CD4-positive, alpha-beta T cell (primary cell): ENCODE measurements around the gene CAMTA1. TPM values are rescaled to one million over a fixed set of nuclear protein-coding genes. Genes with fewer than 3 reads are reported as not detected.

Experiments used
- ATAC-seq: fragments of 200-7000 bp; cut with Tn5 transposase; one replicate; pipeline ENCODE4 v1.10.0; 2022; ENCODE audit warnings: mild to moderate bottlenecking; ENCODE audit not compliant: poor library complexity
- CTCF ChIA-PET: fragments of 350-600 bp; sonication (Branson Sonifier 250); formaldehyde crosslinking; loops from one replicate; lab custom pipeline; 2021; ENCODE audit warnings: antibody characterized with exemption, inconsistent platforms; lab: Charles Lee
- POLR2A ChIA-PET: fragments of 350-600 bp; sonication (Branson Sonifier 250); formaldehyde crosslinking; loops from one replicate; lab custom pipeline; 2021; ENCODE audit warnings: antibody characterized with exemption, inconsistent platforms; lab: Charles Lee
- DNase-seq, 14 experiments: peaks; one replicate each; pipeline ENCODE4 v3.0.0-alpha.2; 2013 to 2020; ENCODE audit warnings: mixed read lengths in 2 of 14
- H3K27ac ChIP-seq, 2 donors: one replicate each; pipeline versions ENCODE4 v1.5.1 to v1.7.0; 2013; ENCODE audit warnings: low read length in 2 of 2, low read depth in 1 of 2, mild to moderate bottlenecking in 1 of 2
- H3K27me3 ChIP-seq, 2 experiments: 1 replicate in 1 of 2; 2 replicates in 1 of 2; pipeline versions ENCODE4 v1.6.1 to v1.7.0; 2013; ENCODE audit warnings: low read length in 2 of 2, control low read depth in 1 of 2, mild to moderate bottlenecking in 1 of 2, moderate library complexity in 1 of 2; ENCODE audit not compliant: insufficient read depth in 2 of 2, control insufficient read depth in 1 of 2
- H3K36me3 ChIP-seq: one replicate; pipeline ENCODE4 v1.6.1; 2013; ENCODE audit warnings: low read length, control low read depth; ENCODE audit not compliant: insufficient read depth
- H3K4me1 ChIP-seq: one replicate; pipeline ENCODE4 v1.6.1; 2013; ENCODE audit warnings: low read length, control low read depth; ENCODE audit not compliant: insufficient read depth
- H3K4me3 ChIP-seq: one replicate; pipeline ENCODE4 v1.5.1; 2013; ENCODE audit warnings: mild to moderate bottlenecking, low read length, moderate library complexity
- H3K9me3 ChIP-seq, 2 experiments: 1 replicate in 1 of 2; 2 replicates in 1 of 2; pipeline versions ENCODE4 v1.6.1 to v1.7.0; 2013; ENCODE audit warnings: low read length in 2 of 2, mild to moderate bottlenecking in 2 of 2, control low read depth in 1 of 2, moderate library complexity in 1 of 2; ENCODE audit not compliant: control insufficient read depth in 1 of 2, insufficient read depth in 1 of 2
- H3K27ac Mint-ChIP-seq: one replicate; pipeline ENCODE4 v1.8.0; 2020; ENCODE audit warnings: mixed read lengths
- H3K27me3 Mint-ChIP-seq: one replicate; pipeline ENCODE4 v1.8.0; 2021; ENCODE audit warnings: mixed read lengths
- H3K36me3 Mint-ChIP-seq: one replicate; pipeline ENCODE4 v1.8.0; 2021; ENCODE audit warnings: low read depth, mixed read lengths
- H3K4me1 Mint-ChIP-seq: one replicate; pipeline ENCODE4 v1.8.0; 2021; ENCODE audit warnings: low read depth, mixed read lengths
- H3K4me3 Mint-ChIP-seq: one replicate; pipeline ENCODE4 v1.8.0; 2020; ENCODE audit warnings: mild to moderate bottlenecking, mixed read lengths
- H3K9me3 Mint-ChIP-seq: one replicate; pipeline ENCODE4 v1.8.0; 2020; ENCODE audit warnings: mixed read lengths
- CTCF ChIP-seq: fragments of 200-600 bp; IDR thresholded peaks from one replicate; pipeline ENCODE4 v1.8.0; 2022; ENCODE audit warnings: antibody characterized with exemption, mild to moderate bottlenecking
- intact Hi-C, 2 experiments: fragments of 100-400 bp; cut with DNase I in 1 of 2; cut with micrococcal nuclease in 1 of 2; formaldehyde crosslinking; loops; one replicate each; pipeline versions ENCODE4 v1.15.1 to v1.9.0; 2023 to 2025; cut with DNase I, micrococcal nuclease
- total RNA-seq, 174 experiments: library from RNA in 2 of 174; stranded (reverse) in 2 of 174; gene quantifications; one replicate each; pipeline ENCODE4 v1.2.3 and lab custom pipeline; 2021 to 2026

Gene CAMTA1
- total RNA-seq, 2 experiments from 2014 or later: 38.6 to 39.3 TPM

GRCh38 chr1:7299329-7299799 is 514.1 kb downstream of the CAMTA1 start:
- POLR2A ChIA-PET: no interaction called here
- CTCF ChIA-PET: no interaction called here
- Mint-ChIP-seq H3K27ac (no peak overlapping the region), H3K9me3 (no peaks in the 10 kb centered on the region), H3K4me1 (no peaks in the 10 kb centered on the region), H3K4me3 (no peak overlapping the region), H3K36me3 (no peaks in the 10 kb centered on the region), H3K27me3 (peaks cover 16% of the 10 kb centered on the region)
- intact Hi-C loops: no loop called here
- ATAC-seq (no peak), DNase-seq (no peak)
- Histone ChIP-seq H3K27me3 (no peaks in the 10 kb centered on the region), H3K4me1 (no peaks in the 10 kb centered on the region), H3K9me3 (peaks cover 0 to 7% of the 10 kb centered on the region in 2 experiments), H3K27ac (no peak overlapping the region), H3K4me3 (no peak overlapping the region), H3K36me3 (no peaks in the 10 kb centered on the region)
- TF ChIP-seq CTCF: no peak

GRCh38 chr1:7299994-7300393 is 514.7 kb downstream of the CAMTA1 start:
- H3K27ac ChIP-seq: no peak overlapping the region
- H3K36me3 ChIP-seq: no peaks in the 10 kb centered on the region
- no peak overlapping the region for H3K27ac Mint-ChIP-seq
- CTCF ChIA-PET: no interaction called here
- no peak overlapping the region for H3K4me3 Mint-ChIP-seq
- H3K4me1 Mint-ChIP-seq: no peaks in the 10 kb centered on the region
- POLR2A ChIA-PET: no interaction called here
- no peak overlapping the region for H3K4me3 ChIP-seq
- no peak for TF ChIP-seq CTCF
- peaks cover 16% of the 10 kb centered on the region for H3K27me3 Mint-ChIP-seq
- intact Hi-C loops: no loop called here
- DNase-seq (no peak), ATAC-seq (no peak)
- peaks cover 0 to 7% of the 10 kb centered on the region in 2 experiments for H3K9me3 ChIP-seq
- H3K9me3 Mint-ChIP-seq: no peaks in the 10 kb centered on the region
- no peaks in the 10 kb centered on the region for H3K36me3 Mint-ChIP-seq
- no peaks in the 10 kb centered on the region for H3K4me1 ChIP-seq
- H3K27me3 ChIP-seq: no peaks in the 10 kb centered on the region

DNA sequence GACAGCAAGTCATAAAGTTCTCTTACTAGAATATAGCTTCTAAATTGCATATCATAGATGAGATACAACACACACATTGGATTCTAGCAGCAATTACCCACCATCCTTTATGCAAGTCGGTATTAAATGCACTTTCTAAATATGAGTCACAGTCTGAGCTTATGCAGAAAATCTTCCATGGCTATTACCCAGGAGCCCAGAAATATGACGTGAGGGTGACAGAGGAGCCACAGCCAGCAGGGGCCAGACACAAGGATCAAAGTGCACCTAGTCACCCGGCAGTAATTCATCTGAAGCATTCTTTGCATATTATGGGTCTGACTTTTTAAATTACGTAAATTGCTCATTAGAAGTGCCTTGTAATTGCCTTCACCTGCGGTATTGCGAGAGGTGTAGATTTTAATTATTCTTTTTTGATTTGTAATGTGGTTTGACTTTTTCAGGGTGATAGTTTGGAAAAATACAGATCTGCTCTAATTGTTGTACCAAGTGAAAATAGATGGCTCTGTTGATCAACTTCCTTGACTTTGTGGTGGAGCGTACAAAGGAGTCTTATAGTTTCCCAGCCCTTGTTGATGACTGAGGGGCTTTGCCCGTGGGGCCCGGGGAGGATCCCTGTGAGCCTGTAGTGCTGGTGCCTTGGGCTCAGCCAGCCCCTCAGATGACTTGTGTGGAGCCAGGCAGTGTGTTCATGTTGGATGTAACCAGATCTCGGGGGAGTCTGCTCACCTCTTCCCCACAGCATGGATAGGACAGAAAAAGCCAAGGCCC is 515.8 kb downstream of the CAMTA1 start:
- no peaks in the 10 kb centered on the region for H3K36me3 Mint-ChIP-seq
- no peaks in the 10 kb centered on the region for H3K4me1 Mint-ChIP-seq
- CTCF ChIA-PET: no interaction called here

More for the DNA sequence above, 515.8 kb downstream of the CAMTA1 start:
- intact Hi-C loops: no loop called here
- no peak for TF ChIP-seq CTCF
- peaks cover 3% of the 10 kb centered on the region for H3K9me3 Mint-ChIP-seq
- H3K27me3 ChIP-seq: no peaks in the 10 kb centered on the region
- H3K4me1 ChIP-seq: no peaks in the 10 kb centered on the region
- H3K4me3 ChIP-seq: no peak overlapping the region
- POLR2A ChIA-PET: no interaction called here
- no peak overlapping the region for H3K27ac Mint-ChIP-seq
- peaks cover 0 to 7% of the 10 kb centered on the region in 2 experiments for H3K9me3 ChIP-seq
- ATAC-seq: no peak
- DNase-seq: no peak
- peaks cover 16% of the 10 kb centered on the region for H3K27me3 Mint-ChIP-seq
- H3K27ac ChIP-seq: no peak overlapping the region
- no peaks in the 10 kb centered on the region for H3K36me3 ChIP-seq
- no peak overlapping the region for H3K4me3 Mint-ChIP-seq
